Measurements from ENCODE around the gene RFX7.

DNA sequence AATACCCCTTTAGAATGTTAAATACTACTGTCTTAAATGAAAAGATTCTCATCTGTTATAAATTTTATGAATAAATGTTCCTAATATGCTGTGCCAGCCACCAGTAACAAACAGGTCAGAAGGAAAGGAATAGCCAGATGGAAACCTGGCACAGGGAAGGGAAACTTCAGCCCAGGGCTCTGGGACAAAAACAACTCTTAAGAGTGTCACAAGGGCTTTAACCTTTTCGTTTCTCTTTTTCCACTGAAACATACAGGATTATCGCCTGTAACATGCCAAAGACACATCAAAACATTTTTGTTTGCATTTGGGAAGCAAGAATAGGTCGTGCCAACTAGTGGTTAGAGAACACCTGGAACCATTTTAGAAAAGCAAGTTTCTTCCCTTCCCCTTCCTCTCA lies 141.2 kb downstream of the RFX7 start:
- TF ChIP-seq, protein P1, sequence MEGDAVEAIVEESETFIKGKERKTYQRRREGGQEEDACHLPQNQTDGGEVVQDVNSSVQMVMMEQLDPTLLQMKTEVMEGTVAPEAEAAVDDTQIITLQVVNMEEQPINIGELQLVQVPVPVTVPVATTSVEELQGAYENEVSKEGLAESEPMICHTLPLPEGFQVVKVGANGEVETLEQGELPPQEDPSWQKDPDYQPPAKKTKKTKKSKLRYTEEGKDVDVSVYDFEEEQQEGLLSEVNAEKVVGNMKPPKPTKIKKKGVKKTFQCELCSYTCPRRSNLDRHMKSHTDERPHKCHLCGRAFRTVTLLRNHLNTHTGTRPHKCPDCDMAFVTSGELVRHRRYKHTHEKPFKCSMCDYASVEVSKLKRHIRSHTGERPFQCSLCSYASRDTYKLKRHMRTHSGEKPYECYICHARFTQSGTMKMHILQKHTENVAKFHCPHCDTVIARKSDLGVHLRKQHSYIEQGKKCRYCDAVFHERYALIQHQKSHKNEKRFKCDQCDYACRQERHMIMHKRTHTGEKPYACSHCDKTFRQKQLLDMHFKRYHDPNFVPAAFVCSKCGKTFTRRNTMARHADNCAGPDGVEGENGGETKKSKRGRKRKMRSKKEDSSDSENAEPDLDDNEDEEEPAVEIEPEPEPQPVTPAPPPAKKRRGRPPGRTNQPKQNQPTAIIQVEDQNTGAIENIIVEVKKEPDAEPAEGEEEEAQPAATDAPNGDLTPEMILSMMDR (IDR thresholded peaks at IDR 0.05), result no peak
- no peak for TF ChIP-seq POLR2A (IDR thresholded peaks at IDR 0.05)

Data from transverse colon (tissue), 3 donors.